ENCODE results near the gene ST8SIA5.

The ST8SIA5 gene

DNA sequence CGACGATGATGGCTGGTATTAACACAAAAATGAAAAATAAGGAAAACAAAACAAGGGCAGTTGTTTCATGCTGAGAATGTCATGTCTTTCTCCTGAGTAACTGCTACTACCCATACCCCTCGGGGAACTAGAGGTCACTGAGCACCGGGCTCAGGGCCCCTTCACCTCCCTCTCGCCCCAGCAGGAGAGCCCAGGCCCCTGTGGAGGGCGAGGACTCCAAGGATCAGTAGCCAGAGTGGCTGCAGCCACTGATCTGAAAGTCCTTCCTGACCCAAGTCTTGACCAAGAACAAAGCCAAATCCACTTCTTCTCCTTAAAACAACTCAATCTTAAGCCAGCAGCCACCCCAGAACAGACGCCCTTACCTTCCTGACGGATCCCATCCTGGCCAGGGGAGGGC lies 25.5 kb downstream of the ST8SIA5 start:
- Mint-ChIP-seq H3K27me3 (peaks cover 3% of the 10 kb centered on the region), H3K36me3 (ENCODE audit: low read depth) (no peaks in the 10 kb centered on the region), H3K27ac (no peak overlapping the region), H3K4me3 (no peak overlapping the region), H3K9me3 (peaks cover 2% of the 10 kb centered on the region), H3K4me1 (ENCODE audit: low read depth) (no peaks in the 10 kb centered on the region)
- no peak for DNase-seq

DNA sequence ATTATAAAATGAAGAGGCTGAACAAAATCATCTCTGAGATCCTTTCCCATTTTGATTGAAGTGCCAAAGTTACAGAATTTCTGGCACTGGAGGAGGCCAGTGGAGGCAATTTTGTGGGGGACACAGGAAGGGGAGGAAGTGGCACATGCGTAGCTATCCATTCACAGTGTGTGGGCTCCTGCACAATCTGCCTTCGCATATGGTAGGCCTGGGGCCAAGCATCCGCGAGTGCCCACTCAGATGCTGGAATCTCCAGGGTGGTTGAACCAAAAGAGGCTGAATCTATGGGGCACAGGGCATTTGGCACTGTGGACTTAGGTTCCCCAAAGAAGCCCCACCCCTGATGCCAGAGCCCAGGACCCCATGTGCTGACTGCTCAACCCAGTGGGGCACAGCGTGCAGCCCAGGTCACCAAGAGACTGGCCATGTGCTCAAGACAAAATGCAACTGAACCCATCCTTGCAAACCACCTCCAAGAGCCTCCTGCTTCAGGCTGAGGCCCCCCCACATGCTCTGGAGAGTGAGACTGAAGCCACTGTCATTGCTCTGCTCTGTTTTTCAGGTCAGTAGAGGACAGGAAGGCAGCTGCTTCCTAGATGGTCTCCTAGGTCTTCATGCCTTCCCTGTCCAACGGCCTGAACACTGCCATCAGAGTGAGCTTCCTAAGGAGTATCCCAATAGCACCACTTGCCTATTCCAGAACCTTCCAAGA lies 28.5 kb downstream of the ST8SIA5 start:
- Mint-ChIP-seq H3K9me3 (peaks cover 2% of the 10 kb centered on the region), H3K27me3 (no peaks in the 10 kb centered on the region), H3K36me3 (ENCODE audit: low read depth) (no peaks in the 10 kb centered on the region), H3K4me3 (no peak overlapping the region), H3K27ac (no peak overlapping the region), H3K4me1 (ENCODE audit: low read depth) (no peaks in the 10 kb centered on the region)
- no peak for DNase-seq

DNA sequence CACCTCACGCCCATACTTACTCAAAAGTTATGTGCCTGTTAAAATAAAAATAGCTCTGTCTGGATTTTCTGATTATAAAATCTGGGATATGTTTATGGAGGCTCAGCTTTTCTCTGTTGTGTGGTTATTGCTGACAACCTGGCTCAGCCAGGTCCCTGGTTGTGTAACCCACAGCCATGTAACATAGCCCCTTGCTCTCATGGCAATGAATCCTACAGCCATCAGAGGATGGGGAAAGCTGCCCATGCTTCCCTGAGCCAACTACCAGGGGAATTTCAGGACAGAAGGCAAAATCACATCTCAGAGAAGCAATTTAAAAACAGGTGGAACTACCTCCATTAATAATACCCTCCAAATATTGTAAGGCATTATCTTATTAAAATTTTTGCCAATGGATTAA lies 29.7 kb downstream of the ST8SIA5 start:
- no peaks in the 10 kb centered on the region for H3K27me3 Mint-ChIP-seq
- H3K4me3 Mint-ChIP-seq, result no peak overlapping the region

DNA sequence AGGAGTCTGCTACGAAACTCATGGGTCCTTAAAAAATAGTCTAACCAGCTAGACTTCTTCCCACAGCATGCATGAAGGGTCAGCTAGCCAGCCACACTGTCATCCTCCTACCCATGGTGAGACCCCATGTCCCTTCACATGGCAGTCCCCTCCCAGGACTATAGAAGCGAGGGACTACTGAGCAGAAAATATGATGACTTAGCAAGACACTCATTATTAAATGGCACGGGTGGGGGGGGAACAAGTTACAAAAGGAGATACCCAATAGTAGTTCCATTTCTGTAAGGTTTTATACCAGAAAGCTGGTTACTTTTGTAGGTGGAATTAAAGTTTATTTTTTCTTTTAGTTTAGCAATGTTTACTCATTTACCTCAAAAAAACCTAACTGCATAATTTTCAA lies 31.5 kb downstream of the ST8SIA5 start:
- no peaks in the 10 kb centered on the region for H3K9me3 Mint-ChIP-seq
- H3K4me3 Mint-ChIP-seq, result no peak overlapping the region
- H3K36me3 Mint-ChIP-seq (ENCODE audit: low read depth), result no peaks in the 10 kb centered on the region
- DNase-seq, result no peak
- no peaks in the 10 kb centered on the region for H3K27me3 Mint-ChIP-seq
- no peaks in the 10 kb centered on the region for H3K4me1 Mint-ChIP-seq (ENCODE audit: low read depth)
- no peak overlapping the region for H3K27ac Mint-ChIP-seq

More for the DNA sequence above, 29.7 kb downstream of the ST8SIA5 start:
- H3K4me1 Mint-ChIP-seq (ENCODE audit: low read depth), result no peaks in the 10 kb centered on the region
- no peak for DNase-seq
- H3K27ac Mint-ChIP-seq, result no peak overlapping the region
- H3K36me3 Mint-ChIP-seq (ENCODE audit: low read depth), result no peaks in the 10 kb centered on the region
- H3K9me3 Mint-ChIP-seq, result peaks cover 2% of the 10 kb centered on the region

DNA sequence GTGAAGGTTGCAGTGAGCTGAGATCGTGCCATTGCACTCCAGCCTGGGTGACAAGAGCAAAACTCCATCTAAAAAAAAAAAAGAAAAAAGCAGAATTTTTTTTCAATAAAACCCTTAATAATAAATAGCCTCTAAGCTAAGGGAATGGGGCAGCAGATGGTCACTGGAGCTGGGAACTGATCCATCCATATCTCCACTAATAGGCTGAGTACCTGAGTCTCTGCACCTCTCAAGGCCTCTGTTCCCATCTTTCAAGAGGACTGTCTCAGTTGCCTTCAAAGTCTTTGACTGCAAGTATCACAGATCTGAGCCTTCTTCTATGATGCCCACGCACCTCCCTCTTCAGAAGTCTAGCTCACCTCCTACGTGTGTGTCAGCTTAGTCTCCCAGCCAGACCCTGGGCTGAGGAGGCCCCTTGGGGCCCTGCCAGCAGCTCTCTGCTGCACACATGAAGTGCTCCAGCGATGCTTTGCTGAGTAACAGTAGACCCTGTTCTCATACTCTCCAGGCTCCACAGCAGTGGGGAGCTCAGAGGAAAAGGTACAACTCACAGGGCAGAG lies 32.9 kb downstream of the ST8SIA5 start:
- Mint-ChIP-seq H3K27ac (no peak overlapping the region), H3K36me3 (ENCODE audit: low read depth) (no peaks in the 10 kb centered on the region), H3K4me1 (ENCODE audit: low read depth) (no peaks in the 10 kb centered on the region), H3K27me3 (no peaks in the 10 kb centered on the region), H3K9me3 (no peaks in the 10 kb centered on the region), H3K4me3 (no peak overlapping the region)
- no peak for DNase-seq

DNA sequence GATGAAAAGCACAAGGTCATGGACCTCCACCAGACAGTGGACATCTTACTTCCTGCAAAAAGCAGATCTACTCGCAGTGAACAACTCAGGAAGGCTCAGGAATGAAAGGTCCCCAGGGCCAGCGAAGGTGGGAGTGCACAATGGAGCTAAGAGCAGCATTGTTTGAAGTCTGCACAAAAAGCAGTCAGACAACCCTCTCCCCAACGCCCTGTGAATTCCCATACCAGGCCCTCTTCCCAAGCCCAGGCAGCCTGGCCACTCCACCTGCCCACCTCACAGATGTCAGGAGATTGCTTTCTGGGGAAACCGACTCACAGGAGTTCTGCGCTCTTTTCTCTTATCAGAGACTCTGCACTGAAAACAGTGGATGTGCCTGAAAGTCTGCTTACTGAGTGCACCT lies 34.8 kb downstream of the ST8SIA5 start:
- DNase-seq, result no peak
- Mint-ChIP-seq H3K27ac (no peak overlapping the region), H3K27me3 (peaks cover 9% of the 10 kb centered on the region), H3K9me3 (no peaks in the 10 kb centered on the region), H3K36me3 (ENCODE audit: low read depth) (no peaks in the 10 kb centered on the region), H3K4me1 (ENCODE audit: low read depth) (no peaks in the 10 kb centered on the region), H3K4me3 (no peak overlapping the region)

DNA sequence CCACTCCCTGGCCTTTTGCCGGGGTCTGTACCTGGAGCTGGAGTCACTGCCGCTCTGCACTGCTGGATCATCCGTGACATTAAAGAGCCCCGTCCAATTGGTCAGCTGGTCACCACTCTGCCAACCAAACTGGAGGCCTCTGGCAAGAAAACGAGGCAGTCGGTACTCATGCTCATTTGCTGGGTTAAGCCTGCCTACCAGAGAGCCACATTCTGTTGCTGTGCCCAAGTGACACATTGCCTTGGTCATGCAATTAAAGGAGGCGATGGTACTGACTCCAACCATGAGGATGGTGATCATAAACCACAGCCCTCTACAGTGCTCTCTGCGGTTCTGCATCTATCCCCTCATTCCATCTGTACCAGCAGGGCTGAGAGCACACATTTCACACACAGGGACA lies 35.5 kb downstream of the ST8SIA5 start:
- no peak overlapping the region for H3K4me3 Mint-ChIP-seq
- H3K27me3 Mint-ChIP-seq, result peaks cover 15% of the 10 kb centered on the region
- no peaks in the 10 kb centered on the region for H3K4me1 Mint-ChIP-seq (ENCODE audit: low read depth)
- no peak overlapping the region for H3K27ac Mint-ChIP-seq
- DNase-seq, result no peak
- H3K36me3 Mint-ChIP-seq (ENCODE audit: low read depth), result no peaks in the 10 kb centered on the region
- no peaks in the 10 kb centered on the region for H3K9me3 Mint-ChIP-seq

DNA sequence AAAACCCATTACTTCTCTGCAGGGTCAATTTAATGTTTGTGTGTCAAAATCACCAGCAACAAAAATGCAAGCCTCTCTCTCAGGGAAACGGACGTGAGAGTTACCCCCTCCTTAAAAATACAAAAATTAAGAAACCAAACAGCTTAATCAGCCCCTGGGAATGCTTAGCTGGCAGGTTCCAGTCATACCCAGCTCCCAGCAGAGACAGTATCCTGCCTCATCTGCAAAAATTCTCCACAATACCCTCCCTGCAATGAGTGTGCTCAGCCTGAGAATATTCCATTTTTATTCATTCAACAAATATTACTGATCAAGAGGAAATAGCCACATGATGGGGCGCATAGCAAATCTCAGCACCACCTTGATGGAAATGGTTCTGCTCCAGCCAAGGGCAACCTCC lies 36.3 kb downstream of the ST8SIA5 start:
- no peaks in the 10 kb centered on the region for H3K4me1 Mint-ChIP-seq (ENCODE audit: low read depth)
- no peak overlapping the region for H3K27ac Mint-ChIP-seq
- no peaks in the 10 kb centered on the region for H3K36me3 Mint-ChIP-seq (ENCODE audit: low read depth)
- peaks cover 15% of the 10 kb centered on the region for H3K27me3 Mint-ChIP-seq
- H3K9me3 Mint-ChIP-seq, result no peaks in the 10 kb centered on the region
- H3K4me3 Mint-ChIP-seq, result no peak overlapping the region
- DNase-seq, result no peak

DNA sequence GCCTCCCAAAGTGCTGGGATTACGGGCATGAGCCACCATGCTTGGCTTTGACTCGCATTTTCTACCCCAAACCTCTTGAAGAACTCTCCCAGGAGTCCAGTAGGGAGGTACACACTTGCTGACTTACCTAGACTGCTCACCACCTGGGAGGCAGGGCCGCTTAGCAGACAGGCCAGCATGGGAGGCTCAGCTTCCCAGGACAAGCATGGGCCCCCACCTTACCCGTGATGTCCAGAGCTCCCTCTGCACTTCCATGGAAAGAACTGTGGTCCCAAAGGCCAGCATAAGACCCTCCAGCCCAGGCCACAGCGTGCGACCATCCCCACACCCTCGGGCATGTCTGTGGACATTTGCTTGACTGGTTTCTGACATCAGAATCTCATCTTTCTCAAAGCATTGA lies 36.8 kb downstream of the ST8SIA5 start:
- Mint-ChIP-seq H3K27me3 (peaks cover 15% of the 10 kb centered on the region), H3K4me1 (ENCODE audit: low read depth) (no peaks in the 10 kb centered on the region), H3K36me3 (ENCODE audit: low read depth) (no peaks in the 10 kb centered on the region), H3K27ac (no peak overlapping the region), H3K9me3 (no peaks in the 10 kb centered on the region), H3K4me3 (no peak overlapping the region)
- no peak for DNase-seq

DNA sequence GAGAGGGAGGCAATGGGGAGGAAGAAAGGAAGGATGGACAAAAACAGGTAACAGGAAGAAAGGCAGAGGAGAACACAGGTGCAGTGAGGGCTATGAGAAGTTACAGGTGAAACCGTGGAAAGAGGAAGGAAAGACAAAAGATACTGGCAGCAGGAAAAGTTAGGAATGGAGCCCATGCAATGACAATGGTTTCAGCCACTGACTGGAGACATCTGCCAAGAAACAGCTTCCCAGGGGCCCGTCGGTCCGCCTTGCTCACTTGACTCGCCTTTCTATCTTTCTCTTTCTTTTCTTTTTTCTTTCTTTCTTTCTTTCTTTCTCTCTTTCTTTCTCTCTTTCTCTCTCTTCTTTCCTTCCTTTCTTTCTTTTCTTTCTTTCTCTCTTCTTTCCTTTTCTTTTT lies 37.5 kb downstream of the ST8SIA5 start:
- DNase-seq, result no peak
- H3K27ac Mint-ChIP-seq, result no peak overlapping the region
- no peaks in the 10 kb centered on the region for H3K4me1 Mint-ChIP-seq (ENCODE audit: low read depth)
- no peak overlapping the region for H3K4me3 Mint-ChIP-seq
- peaks cover 15% of the 10 kb centered on the region for H3K27me3 Mint-ChIP-seq
- H3K36me3 Mint-ChIP-seq (ENCODE audit: low read depth), result no peaks in the 10 kb centered on the region
- H3K9me3 Mint-ChIP-seq, result no peaks in the 10 kb centered on the region

DNA sequence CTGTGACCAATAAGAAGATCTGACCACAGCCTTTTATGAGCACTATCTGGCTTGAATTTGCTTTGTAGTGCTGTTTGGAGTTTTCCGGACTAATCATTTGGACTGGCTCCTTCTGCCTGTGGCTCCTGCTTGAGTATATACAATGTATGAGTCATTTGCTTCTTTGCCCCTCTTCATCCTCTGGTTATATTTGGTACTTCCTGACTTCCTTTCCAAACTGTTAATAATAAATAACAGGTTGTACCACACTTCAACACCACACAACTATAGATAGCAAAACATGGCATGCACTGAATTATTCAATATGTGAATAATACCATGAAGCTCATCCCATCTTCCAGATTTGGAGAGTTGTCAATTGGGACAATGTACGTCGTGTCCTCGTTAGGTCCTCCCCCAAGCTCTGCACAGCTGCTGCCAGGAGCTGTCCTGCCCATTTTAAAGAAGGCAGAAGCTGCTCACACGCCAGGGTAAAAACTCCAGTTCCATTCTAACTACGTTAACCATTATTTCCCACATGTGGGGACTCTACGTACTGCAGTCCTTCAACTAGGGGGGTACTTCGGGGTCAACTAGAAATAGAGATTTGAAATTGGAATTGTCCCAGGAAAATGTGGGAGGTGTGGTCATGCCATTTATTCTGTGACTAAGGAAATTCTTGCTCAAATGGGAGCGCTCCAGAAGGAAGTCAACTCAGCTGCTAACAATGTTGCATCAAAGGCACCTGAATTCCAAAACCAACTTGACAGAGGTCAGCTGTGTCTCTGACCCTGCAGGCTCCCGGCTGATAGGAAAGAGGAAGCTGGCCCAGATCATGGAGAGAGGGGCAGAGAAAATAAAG lies 38.1 kb downstream of the ST8SIA5 start:
- no peaks in the 10 kb centered on the region for H3K4me1 Mint-ChIP-seq (ENCODE audit: low read depth)
- H3K27me3 Mint-ChIP-seq, result peaks cover 15% of the 10 kb centered on the region
- H3K36me3 Mint-ChIP-seq (ENCODE audit: low read depth), result no peaks in the 10 kb centered on the region
- H3K27ac Mint-ChIP-seq, result no peak overlapping the region
- DNase-seq, result no peak
- no peaks in the 10 kb centered on the region for H3K9me3 Mint-ChIP-seq
- no peak overlapping the region for H3K4me3 Mint-ChIP-seq

DNA sequence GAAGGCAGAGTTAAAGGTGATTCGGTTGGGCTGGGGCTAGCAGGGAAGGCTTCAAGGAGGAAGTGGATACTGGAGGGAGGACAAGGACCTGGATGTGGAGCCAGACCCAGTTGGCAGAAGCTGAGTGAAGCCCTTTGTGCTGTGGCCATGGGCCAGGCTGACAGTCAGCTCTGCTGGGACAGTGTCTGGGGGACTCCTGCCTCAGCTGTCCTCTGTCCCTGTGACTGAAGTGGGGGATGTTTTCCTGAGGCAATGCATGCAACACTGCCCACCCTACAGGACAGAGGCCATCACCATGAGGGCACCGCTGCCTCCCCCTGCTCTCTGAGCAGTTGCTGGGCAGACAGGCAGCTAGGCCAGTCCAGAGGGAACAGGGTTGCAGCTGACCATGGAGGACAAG lies 40.0 kb downstream of the ST8SIA5 start:
- H3K4me1 Mint-ChIP-seq (ENCODE audit: low read depth), result no peaks in the 10 kb centered on the region
- H3K9me3 Mint-ChIP-seq, result no peaks in the 10 kb centered on the region
- peaks cover 15% of the 10 kb centered on the region for H3K27me3 Mint-ChIP-seq
- no peak overlapping the region for H3K27ac Mint-ChIP-seq
- DNase-seq, result no peak
- no peak overlapping the region for H3K4me3 Mint-ChIP-seq
- no peaks in the 10 kb centered on the region for H3K36me3 Mint-ChIP-seq (ENCODE audit: low read depth)

DNA sequence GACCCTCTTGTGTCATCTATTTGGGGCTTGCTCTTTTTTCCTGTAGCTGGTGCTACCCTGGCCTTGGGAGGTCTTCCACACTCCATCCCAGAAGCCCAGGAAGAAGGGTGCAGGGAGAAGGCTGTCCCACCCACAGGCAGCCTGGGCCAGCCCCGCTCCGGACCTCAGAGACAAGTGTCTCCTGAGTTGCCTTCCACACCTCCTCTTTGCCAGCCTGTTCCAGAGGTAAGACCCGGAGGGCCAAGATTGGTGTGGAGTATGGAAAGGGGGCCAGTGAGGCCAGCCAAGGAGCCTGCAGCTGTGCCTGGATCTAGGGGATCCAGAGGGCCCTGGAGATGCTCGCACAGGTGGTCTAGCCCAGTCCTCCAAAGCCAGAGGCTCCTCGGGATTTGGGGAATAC lies 40.5 kb downstream of the ST8SIA5 start:
- H3K27ac Mint-ChIP-seq, result no peak overlapping the region
- no peak for DNase-seq
- H3K9me3 Mint-ChIP-seq, result no peaks in the 10 kb centered on the region
- peaks cover 17% of the 10 kb centered on the region for H3K27me3 Mint-ChIP-seq
- H3K4me1 Mint-ChIP-seq (ENCODE audit: low read depth), result no peaks in the 10 kb centered on the region
- H3K4me3 Mint-ChIP-seq, result no peak overlapping the region
- H3K36me3 Mint-ChIP-seq (ENCODE audit: low read depth), result no peaks in the 10 kb centered on the region

DNA sequence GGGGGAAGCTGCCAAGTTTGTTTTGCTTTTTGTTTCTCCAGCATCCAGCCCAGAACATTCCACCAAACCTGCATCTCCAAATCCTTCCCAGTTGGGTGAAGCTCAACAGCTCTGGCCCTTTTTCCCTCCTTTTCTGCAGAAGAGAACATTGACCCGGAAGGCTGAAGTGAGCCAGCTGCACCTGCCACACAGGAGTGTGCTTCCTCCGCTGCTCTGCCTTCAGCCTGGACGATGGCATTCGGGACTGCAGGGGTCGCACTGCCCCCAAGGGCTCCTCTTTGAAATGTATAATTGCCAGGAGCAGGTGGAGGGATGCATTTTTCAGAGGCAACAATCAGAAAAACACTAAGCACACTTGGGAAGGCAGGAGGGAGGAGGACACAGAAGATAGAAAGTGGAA lies 41.8 kb downstream of the ST8SIA5 start:
- H3K9me3 Mint-ChIP-seq, result no peaks in the 10 kb centered on the region
- H3K4me1 Mint-ChIP-seq (ENCODE audit: low read depth), result no peaks in the 10 kb centered on the region
- no peak for DNase-seq
- H3K27me3 Mint-ChIP-seq, result peaks cover 20% of the 10 kb centered on the region
- no peaks in the 10 kb centered on the region for H3K36me3 Mint-ChIP-seq (ENCODE audit: low read depth)
- H3K4me3 Mint-ChIP-seq, result no peak overlapping the region
- no peak overlapping the region for H3K27ac Mint-ChIP-seq

DNA sequence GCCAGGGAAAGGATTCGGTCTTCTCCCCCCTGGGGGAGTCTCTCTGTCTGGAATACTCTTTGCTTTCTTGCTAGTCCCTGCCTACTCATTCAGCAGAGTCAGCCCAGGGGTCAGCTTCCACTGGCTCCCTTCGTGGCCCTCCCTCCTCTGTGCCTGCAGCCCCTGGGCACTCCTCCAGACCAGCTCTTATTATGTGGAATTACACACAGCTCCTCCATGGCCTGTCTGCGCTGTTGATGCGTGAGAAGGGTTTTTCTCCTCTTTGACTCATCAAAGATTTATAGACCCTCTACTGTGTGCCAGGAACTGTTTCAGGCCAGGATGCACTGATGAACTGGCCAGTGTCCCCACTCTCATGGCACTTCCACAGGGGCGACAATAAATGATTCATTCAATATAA lies 44.4 kb downstream of the ST8SIA5 start:
- Mint-ChIP-seq H3K4me1 (ENCODE audit: low read depth) (no peaks in the 10 kb centered on the region), H3K4me3 (no peak overlapping the region), H3K27me3 (peaks cover 12% of the 10 kb centered on the region), H3K27ac (no peak overlapping the region), H3K9me3 (no peaks in the 10 kb centered on the region), H3K36me3 (ENCODE audit: low read depth) (no peaks in the 10 kb centered on the region)
- DNase-seq, result no peak
